Ascending aorta (tissue), 2 donors: ENCODE measurements around the gene MIOX. TPM values are rescaled to one million over a fixed set of nuclear protein-coding genes. Genes with fewer than 3 reads are reported as not detected.

Experiments used
- DNase-seq, 2 donors: peaks; one replicate each; pipeline ENCODE4 v3.0.0-alpha.2; 2019; ENCODE audit warnings: low spot score in 2 of 2
- H3K27ac ChIP-seq, 2 donors: fragments of 200-600 bp; sonication (generic); one replicate each; pipeline ENCODE4 v1.5.1; 2016 to 2017; ENCODE audit warnings: mild to moderate bottlenecking in 1 of 2
- H3K27me3 ChIP-seq: fragments of 200-600 bp; sonication (generic); one replicate; pipeline ENCODE4 v1.5.1; 2017
- H3K36me3 ChIP-seq, 2 donors: fragments of 200-600 bp; sonication (generic); one replicate each; pipeline ENCODE4 v1.5.1; 2016
- H3K4me1 ChIP-seq, 2 donors: fragments of 200-600 bp; sonication (generic); one replicate each; pipeline ENCODE4 v1.5.1; 2016 to 2017; ENCODE audit warnings: mild to moderate bottlenecking in 1 of 2
- H3K4me3 ChIP-seq, 2 donors: fragments of 200-600 bp; sonication (generic); one replicate each; pipeline ENCODE4 v1.5.1; 2016 to 2017; ENCODE audit warnings: mild to moderate bottlenecking in 1 of 2
- H3K9me3 ChIP-seq, 2 donors: fragments of 200-600 bp; sonication (generic); one replicate each; pipeline ENCODE4 v1.5.1; 2016
- CTCF ChIP-seq, 3 experiments: fragments of 200-600 bp in 2 of 3; fragments of 450-650 bp in 1 of 3; sonication (generic) in 2 of 3; IDR thresholded peaks; one replicate each; pipeline ENCODE4 v1.5.1; 2016 to 2019; ENCODE audit warnings: antibody characterized with exemption in 3 of 3, mild to moderate bottlenecking in 1 of 3, moderate library complexity in 1 of 3
- intact Hi-C: fragments of 100-400 bp; cut with DNase I; formaldehyde crosslinking; loops from one replicate; pipeline ENCODE4 v1.15.1; 2023
- total RNA-seq: library from RNA; depleted of rRNA; stranded (reverse); fragments of >200 nt; gene quantifications from one replicate; pipeline ENCODE4 v1.1.0, GENCODE V29; 2016

The MIOX gene
- total RNA-seq, 1 donor from 2014 or later, result not detected

DNA sequence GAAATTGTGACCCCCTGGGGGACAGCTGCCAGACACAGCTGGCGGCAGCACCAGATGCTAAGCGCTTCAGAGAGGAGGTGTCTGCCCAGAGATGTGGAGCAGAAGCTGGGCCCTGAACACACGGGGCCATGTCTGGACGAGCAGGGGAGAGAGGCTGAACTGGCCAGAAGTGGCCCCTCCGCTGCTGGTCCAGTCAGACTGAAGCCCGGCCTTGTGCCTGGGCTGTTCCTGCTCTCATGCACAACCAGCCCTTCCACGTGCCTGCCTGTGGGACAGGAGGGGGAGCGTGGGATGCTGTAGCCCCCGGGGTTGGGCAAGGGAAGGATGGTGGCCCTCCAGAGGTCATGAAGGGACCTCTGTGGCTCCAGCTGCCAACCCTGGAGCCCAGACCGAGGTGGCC is 3.6 kb upstream of the MIOX start:
- Histone ChIP-seq H3K4me3 (no peak overlapping the region), H3K4me1 (peaks cover 0 to 3% of the 10 kb centered on the region in 2 donors), H3K36me3 (no peaks in the 10 kb centered on the region), H3K9me3 (no peaks in the 10 kb centered on the region), H3K27ac (no peak overlapping the region), H3K27me3 (peaks cover 20% of the 10 kb centered on the region)
- TF ChIP-seq CTCF (IDR thresholded peaks at IDR 0.05), result no peak
- no peak for DNase-seq
- intact Hi-C loops, result no loop called here

- Histone ChIP-seq H3K4me3 (no peak overlapping the region), H3K36me3 (no peaks in the 10 kb centered on the region), H3K27me3 (peaks cover 20% of the 10 kb centered on the region), H3K27ac (no peak overlapping the region), H3K9me3 (no peaks in the 10 kb centered on the region), H3K4me1 (peaks cover 0 to 3% of the 10 kb centered on the region in 2 donors)
- no peak for TF ChIP-seq CTCF (IDR thresholded peaks at IDR 0.05)
- DNase-seq, result no peak
- intact Hi-C loops, result no loop called here
These were observed 3.1 kb upstream of the MIOX start for GRCh38 chr22:50483556-50483955.

- intact Hi-C loops, result no loop called here
- no peaks in the 10 kb centered on the region for H3K9me3 ChIP-seq
- TF ChIP-seq CTCF (IDR thresholded peaks at IDR 0.05), result no peak
- peaks cover 20% of the 10 kb centered on the region for H3K27me3 ChIP-seq
- H3K4me1 ChIP-seq, result peaks cover 0 to 3% of the 10 kb centered on the region in 2 donors
- H3K27ac ChIP-seq, result no peak overlapping the region
- H3K4me3 ChIP-seq, result no peak overlapping the region
- DNase-seq, result no peak
- H3K36me3 ChIP-seq, result no peaks in the 10 kb centered on the region
These were observed 2.4 kb upstream of the MIOX start for GRCh38 chr22:50483977-50484853.

GRCh38 chr22:50485221-50486131 is 1.2 kb upstream of the MIOX start:
- H3K27ac ChIP-seq, result no peak overlapping the region
- intact Hi-C loops, result no loop called here
- no peak overlapping the region for H3K4me3 ChIP-seq
- DNase-seq, result no peak
- H3K36me3 ChIP-seq, result no peaks in the 10 kb centered on the region
- H3K9me3 ChIP-seq, result no peaks in the 10 kb centered on the region
- H3K4me1 ChIP-seq, result peaks cover 0 to 3% of the 10 kb centered on the region in 2 donors
- TF ChIP-seq CTCF (IDR thresholded peaks at IDR 0.05), result no peak
- H3K27me3 ChIP-seq, result peaks cover 20% of the 10 kb centered on the region

DNA sequence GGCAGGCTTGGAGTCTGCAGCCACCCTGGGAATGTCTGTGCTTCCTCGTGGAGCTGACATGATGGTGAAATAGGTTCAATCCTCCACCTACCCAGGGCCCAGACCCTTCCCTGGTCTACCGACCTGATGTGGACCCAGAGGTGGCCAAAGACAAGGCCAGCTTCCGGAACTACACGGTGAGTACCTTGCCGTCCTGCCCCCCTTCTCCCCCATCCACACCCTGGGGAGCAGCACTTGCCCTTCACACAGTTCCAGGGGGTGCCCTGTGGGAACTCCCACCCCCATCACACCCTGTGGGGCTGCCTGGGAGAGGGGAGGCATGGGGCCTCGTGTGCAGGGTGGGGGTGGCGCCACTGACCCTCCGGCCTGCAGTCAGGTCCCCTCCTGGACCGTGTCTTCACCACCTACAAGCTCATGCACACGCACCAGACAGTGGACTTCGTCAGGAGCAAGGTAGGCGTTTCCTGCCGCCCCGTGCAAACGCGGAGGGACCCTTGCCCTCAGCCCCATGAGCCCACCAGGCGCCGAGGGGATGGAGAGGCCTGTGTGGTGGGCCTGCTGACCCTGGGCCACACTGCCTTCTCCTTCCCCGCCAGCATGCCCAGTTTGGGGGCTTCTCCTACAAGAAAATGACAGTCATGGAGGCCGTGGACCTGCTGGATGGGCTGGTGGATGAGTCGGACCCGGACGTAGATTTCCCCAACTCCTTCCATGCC is 789 bp downstream of the MIOX start:
- no peak for DNase-seq
- no peaks in the 10 kb centered on the region for H3K36me3 ChIP-seq
- no peaks in the 10 kb centered on the region for H3K4me1 ChIP-seq
- no peak overlapping the region for H3K27ac ChIP-seq
- no peak for TF ChIP-seq CTCF (IDR thresholded peaks at IDR 0.05)
- H3K9me3 ChIP-seq, result no peaks in the 10 kb centered on the region
- intact Hi-C loops, result no loop called here
- no peak overlapping the region for H3K4me3 ChIP-seq
- peaks cover 5% of the 10 kb centered on the region for H3K27me3 ChIP-seq
